GM12801 (cell line): ENCODE measurements around the gene FITM1.

Experiments
- TF ChIP-seq, protein P1 (sequence below): IDR thresholded peaks from one replicate; pipeline ENCODE4 v1.5.1; 2011; ENCODE audit warnings: control low read depth; ENCODE audit not compliant: insufficient read length; ENCODE audit errors: extremely low read depth

FITM1 gene

DNA sequence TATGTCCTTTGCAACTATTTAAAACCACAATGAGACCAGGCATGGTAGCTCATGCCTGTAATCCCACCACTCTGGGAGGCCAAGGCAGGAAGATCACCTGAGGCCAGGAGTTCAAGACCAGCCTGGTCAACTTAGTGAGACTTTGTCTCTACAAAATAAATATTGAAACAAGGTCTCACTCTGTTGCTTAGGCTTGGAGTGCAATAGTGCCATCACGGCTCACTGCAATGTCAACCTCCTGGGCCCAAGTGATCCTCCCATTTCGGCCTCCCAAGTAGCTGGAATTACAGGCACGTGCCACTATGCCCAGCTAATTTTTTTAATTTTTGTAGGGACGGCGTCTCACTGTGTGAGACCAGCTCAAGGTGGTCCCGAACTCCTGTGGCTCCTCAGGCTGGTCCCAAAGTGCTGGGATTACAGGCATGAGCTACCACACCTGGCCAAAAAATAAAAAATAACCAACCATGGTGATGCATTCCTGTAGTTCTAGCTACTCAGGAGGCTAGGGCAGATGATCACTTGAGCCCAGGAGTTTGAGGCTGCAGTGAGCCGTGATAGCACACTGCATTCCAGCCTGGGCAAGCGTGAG, 955 bp upstream of the FITM1 start:
- TF ChIP-seq, protein P1, sequence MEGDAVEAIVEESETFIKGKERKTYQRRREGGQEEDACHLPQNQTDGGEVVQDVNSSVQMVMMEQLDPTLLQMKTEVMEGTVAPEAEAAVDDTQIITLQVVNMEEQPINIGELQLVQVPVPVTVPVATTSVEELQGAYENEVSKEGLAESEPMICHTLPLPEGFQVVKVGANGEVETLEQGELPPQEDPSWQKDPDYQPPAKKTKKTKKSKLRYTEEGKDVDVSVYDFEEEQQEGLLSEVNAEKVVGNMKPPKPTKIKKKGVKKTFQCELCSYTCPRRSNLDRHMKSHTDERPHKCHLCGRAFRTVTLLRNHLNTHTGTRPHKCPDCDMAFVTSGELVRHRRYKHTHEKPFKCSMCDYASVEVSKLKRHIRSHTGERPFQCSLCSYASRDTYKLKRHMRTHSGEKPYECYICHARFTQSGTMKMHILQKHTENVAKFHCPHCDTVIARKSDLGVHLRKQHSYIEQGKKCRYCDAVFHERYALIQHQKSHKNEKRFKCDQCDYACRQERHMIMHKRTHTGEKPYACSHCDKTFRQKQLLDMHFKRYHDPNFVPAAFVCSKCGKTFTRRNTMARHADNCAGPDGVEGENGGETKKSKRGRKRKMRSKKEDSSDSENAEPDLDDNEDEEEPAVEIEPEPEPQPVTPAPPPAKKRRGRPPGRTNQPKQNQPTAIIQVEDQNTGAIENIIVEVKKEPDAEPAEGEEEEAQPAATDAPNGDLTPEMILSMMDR = no peak

GRCh38 chr14:24130717-24131548, 474 bp downstream of the FITM1 start:
- TF ChIP-seq, protein P1 = no peak

DNA sequence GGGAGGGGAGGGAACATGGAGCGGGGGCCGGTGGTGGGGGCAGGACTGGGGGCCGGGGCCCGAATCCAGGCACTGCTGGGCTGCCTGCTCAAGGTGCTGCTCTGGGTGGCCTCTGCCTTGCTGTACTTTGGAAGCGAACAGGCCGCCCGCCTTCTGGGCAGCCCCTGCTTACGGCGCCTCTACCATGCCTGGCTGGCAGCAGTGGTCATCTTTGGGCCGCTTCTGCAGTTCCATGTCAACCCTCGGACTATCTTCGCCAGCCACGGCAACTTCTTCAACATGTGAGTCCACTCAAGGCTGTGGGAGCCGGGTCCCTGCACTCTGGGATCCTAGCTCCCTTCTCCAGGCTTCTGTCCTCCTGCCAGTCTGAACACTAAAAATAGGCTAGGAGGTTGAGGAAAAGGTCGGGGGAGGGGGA, 1.1 kb downstream of the FITM1 start:
- TF ChIP-seq, protein P1 = no peak

- TF ChIP-seq, protein P1 = no peak
Observed at GRCh38 chr14:24132061-24132685, 1.7 kb downstream of the FITM1 start.

DNA sequence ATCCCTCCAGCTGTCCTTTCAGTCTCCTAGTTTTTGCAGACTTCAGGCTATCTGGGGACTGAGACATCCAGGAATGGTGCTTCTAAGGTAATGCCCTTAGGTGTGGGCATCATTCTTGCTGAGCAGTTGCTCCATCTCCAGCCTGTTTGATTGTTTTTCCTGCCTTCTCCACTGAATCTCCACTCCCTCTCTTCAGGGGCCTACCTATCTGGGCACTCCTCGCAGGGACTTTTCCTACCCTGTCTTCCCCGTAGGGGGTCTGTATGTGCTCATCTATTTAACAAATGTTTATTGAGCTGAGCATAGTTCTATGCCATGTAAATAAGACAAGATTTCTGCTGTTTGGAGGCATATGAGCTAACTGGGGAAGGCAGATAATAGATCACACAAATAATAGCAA, 2.5 kb downstream of the FITM1 start:
- TF ChIP-seq, protein P1 = no peak

GRCh38 chr14:24133735-24134134, 3.3 kb downstream of the FITM1 start:
- TF ChIP-seq, protein P1 = no peak

GRCh38 chr14:24135584-24135833, 5.0 kb downstream of the FITM1 start:
- TF ChIP-seq, protein P1 = no peak
